ENCODE data around the gene CDK19. TPM values are rescaled to one million over a fixed set of nuclear protein-coding genes. Genes with fewer than 3 reads are reported as not detected.
A peak's percentile ranks its signal among the peaks of the same experiment; 100 is the strongest.

CDK19 gene
- total and polyA plus RNA-seq, 9 of the 15 experiments (the other 6 are each of a cell fraction or from before 2014, with no cell fraction given), result 3.8 to 15.2 (median 7.4) TPM

DNA sequence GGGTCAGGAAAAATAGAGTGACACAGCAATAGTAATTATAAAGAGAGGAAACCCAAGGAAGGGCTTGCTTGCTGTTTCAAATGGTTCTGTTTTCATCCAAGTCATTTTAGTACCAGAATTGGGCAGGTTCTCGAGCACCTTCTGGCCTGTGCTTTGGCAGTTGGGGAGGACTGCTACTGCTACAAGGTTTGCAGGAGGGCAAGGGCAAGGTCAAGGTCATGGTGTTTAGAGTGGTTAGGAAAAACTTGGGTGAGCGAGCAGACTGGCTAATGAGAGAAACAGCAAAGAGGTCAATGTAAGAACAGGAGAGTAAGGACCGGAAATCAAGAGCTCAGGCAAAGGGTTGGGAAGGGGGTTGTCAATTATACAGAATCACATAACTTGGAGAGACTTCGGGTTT lies 164.5 kb downstream of the CDK19 start:
- Histone ChIP-seq H2AFZ (ENCODE audit: low read depth, low read length) (no peak overlapping the region), H3K9me1 (ENCODE audit: control insufficient read depth, insufficient read depth, low read length) (no peaks in the 10 kb centered on the region), H3K4me2 (ENCODE audit: insufficient read depth, low read length) (no peak overlapping the region), H4K20me1 (replicated peaks; ENCODE audit: control insufficient read depth, insufficient read depth, low read length) (no peaks in the 10 kb centered on the region), H3K9me3 (replicated peaks; ENCODE audit: control insufficient read depth, insufficient read depth, low read depth, low read length) (no peaks in the 10 kb centered on the region), H3K4me3 (no peak overlapping the region), H3K4me1 (replicated peaks in 1 of 2; ENCODE audit: control insufficient read depth in 2 of 2, insufficient read depth in 2 of 2, low read length in 2 of 2) (no peaks in the 10 kb centered on the region), H3K27me3 (ENCODE audit: control insufficient read depth in 2 of 2, insufficient read depth in 2 of 2, low read length in 2 of 2) (no peaks in the 10 kb centered on the region), H3K27ac (ENCODE audit: extremely low read depth, low read depth, low read length) (no peak overlapping the region), H3K9ac (ENCODE audit: insufficient read depth in 1 of 2, low read depth in 2 of 2, low read length in 2 of 2) (no peak overlapping the region), H3K79me2 (ENCODE audit: control insufficient read depth, insufficient read depth, low read length) (no peaks in the 10 kb centered on the region), H3K36me3 (ENCODE audit: control insufficient read depth, insufficient read depth, low read length) (no peaks in the 10 kb centered on the region)
- intact Hi-C loops (cut with micrococcal nuclease) (no loop called here), in situ Hi-C loops (cut with MboI) (no loop called here)
- BruUV-seq (replicated peaks), result no TSS peak
- DNase-seq (ENCODE audit: extremely low read depth in 1 of 4, low spot score in 3 of 4) (no peak), ATAC-seq (no peak), FAIRE-seq (no peak)
- WGBS (ENCODE audit: insufficient coverage, low coverage, missing lambda C conversion rate), result 41% methylated on average over 4 of the region's 4 CpGs
- TF ChIP-seq ESRRA (IDR thresholded peaks at IDR 0.05; ENCODE audit: borderline replicate concordance, low read depth) (0 out of 2 replicates have a peak, but pooled peaks have one; percentile 22), ARHGAP35 (IDR thresholded peaks at IDR 0.05; ENCODE audit: partially characterized antibody) (no peak), SP1 (CRISPR knock-in tag; IDR thresholded peaks at IDR 0.05) (no peak)
- TF ChIP-seq, protein P1, sequence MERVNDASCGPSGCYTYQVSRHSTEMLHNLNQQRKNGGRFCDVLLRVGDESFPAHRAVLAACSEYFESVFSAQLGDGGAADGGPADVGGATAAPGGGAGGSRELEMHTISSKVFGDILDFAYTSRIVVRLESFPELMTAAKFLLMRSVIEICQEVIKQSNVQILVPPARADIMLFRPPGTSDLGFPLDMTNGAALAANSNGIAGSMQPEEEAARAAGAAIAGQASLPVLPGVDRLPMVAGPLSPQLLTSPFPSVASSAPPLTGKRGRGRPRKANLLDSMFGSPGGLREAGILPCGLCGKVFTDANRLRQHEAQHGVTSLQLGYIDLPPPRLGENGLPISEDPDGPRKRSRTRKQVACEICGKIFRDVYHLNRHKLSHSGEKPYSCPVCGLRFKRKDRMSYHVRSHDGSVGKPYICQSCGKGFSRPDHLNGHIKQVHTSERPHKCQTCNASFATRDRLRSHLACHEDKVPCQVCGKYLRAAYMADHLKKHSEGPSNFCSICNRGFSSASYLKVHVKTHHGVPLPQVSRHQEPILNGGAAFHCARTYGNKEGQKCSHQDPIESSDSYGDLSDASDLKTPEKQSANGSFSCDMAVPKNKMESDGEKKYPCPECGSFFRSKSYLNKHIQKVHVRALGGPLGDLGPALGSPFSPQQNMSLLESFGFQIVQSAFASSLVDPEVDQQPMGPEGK (CRISPR knock-in tag; IDR thresholded peaks at IDR 0.05; ENCODE audit: borderline replicate concordance), result no peak
- ChIA-PET POLR2A (interaction anchor here (0.6 to 1.3 kb wide), 2 partner anchors 9 to 332 kb away, joined by 3 to 5 read pairs; no protein-coding TSS in a partner anchor), CTCF (ENCODE audit: low intra/inter-chr PET ratio) (no interaction called here)

DNA sequence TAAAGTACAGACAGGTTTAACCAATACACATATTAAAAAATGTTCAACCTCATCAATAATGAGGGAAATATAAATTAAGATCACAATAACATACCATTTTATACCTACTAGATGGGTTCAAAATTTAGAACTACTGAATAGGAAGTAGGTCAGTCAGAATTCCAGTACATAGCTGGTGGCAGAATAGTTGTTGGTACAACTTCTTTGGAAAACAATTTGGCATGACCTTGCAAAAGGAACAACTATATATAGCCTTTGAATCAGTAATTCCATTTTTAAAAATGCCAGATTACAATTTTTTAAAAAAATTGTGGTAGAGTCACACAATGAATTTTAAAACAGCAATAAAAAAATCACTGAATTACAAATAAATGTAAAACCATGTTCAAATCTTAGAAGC lies 165.6 kb downstream of the CDK19 start:
- no peaks in the 10 kb centered on the region for H3K79me2 ChIP-seq (ENCODE audit: control insufficient read depth, insufficient read depth, low read length)
- no peaks in the 10 kb centered on the region for H3K4me1 ChIP-seq (replicated peaks in 1 of 2; ENCODE audit: control insufficient read depth in 2 of 2, insufficient read depth in 2 of 2, low read length in 2 of 2)
- no peaks in the 10 kb centered on the region for H3K9me3 ChIP-seq (replicated peaks; ENCODE audit: control insufficient read depth, insufficient read depth, low read depth, low read length)
- no TSS peak for BruUV-seq (replicated peaks)
- no peak overlapping the region for H3K27ac ChIP-seq (ENCODE audit: extremely low read depth, low read depth, low read length)
- H4K20me1 ChIP-seq (replicated peaks; ENCODE audit: control insufficient read depth, insufficient read depth, low read length), result no peaks in the 10 kb centered on the region
- no peak overlapping the region for H3K4me2 ChIP-seq (ENCODE audit: insufficient read depth, low read length)
- intact Hi-C loops (cut with micrococcal nuclease), result no loop called here
- in situ Hi-C loops (cut with MboI), result no loop called here
- no peak for ATAC-seq
- POLR2A ChIA-PET, result interaction anchor here (0.9 to 1.3 kb wide), 2 partner anchors 10 to 28 kb away, joined by 3 to 5 read pairs; no protein-coding TSS in a partner anchor
- H3K9me1 ChIP-seq (ENCODE audit: control insufficient read depth, insufficient read depth, low read length), result no peaks in the 10 kb centered on the region
- CTCF ChIA-PET (ENCODE audit: low intra/inter-chr PET ratio), result no interaction called here
- H3K36me3 ChIP-seq (ENCODE audit: control insufficient read depth, insufficient read depth, low read length), result no peaks in the 10 kb centered on the region
- no peaks in the 10 kb centered on the region for H3K27me3 ChIP-seq (ENCODE audit: control insufficient read depth in 2 of 2, insufficient read depth in 2 of 2, low read length in 2 of 2)
- FAIRE-seq, result no peak
- no peak overlapping the region for H3K4me3 ChIP-seq
- H2AFZ ChIP-seq (ENCODE audit: low read depth, low read length), result no peak overlapping the region
- DNase-seq (ENCODE audit: extremely low read depth in 1 of 4, low spot score in 3 of 4), result no peak
- no peak overlapping the region for H3K9ac ChIP-seq (ENCODE audit: insufficient read depth in 1 of 2, low read depth in 2 of 2, low read length in 2 of 2)
- TF ChIP-seq ZNF584 (CRISPR knock-in tag; IDR thresholded peaks at IDR 0.05; ENCODE audit: low read depth) (no peak), ATF1 (CRISPR knock-in tag; IDR thresholded peaks at IDR 0.05) (no peak), ATF1 (tag; IDR thresholded peaks at IDR 0.05) (no peak), MYNN (IDR thresholded peaks at IDR 0.05) (no peak), MYNN (CRISPR knock-in tag; IDR thresholded peaks at IDR 0.05) (no peak), SMAD3 (CRISPR knock-in tag; conservative IDR thresholded peaks at IDR 0.05) (no peak), CXXC5 (CRISPR knock-in tag; IDR thresholded peaks at IDR 0.05) (no peak), ZNF699 (CRISPR knock-in tag; IDR thresholded peaks at IDR 0.05; ENCODE audit: insufficient replicate concordance) (no peak), HLTF (IDR thresholded peaks at IDR 0.05) (no peak), MTF1 (CRISPR knock-in tag; IDR thresholded peaks at IDR 0.05; ENCODE audit: borderline replicate concordance) (no peak)
- TF ChIP-seq, protein P2, sequence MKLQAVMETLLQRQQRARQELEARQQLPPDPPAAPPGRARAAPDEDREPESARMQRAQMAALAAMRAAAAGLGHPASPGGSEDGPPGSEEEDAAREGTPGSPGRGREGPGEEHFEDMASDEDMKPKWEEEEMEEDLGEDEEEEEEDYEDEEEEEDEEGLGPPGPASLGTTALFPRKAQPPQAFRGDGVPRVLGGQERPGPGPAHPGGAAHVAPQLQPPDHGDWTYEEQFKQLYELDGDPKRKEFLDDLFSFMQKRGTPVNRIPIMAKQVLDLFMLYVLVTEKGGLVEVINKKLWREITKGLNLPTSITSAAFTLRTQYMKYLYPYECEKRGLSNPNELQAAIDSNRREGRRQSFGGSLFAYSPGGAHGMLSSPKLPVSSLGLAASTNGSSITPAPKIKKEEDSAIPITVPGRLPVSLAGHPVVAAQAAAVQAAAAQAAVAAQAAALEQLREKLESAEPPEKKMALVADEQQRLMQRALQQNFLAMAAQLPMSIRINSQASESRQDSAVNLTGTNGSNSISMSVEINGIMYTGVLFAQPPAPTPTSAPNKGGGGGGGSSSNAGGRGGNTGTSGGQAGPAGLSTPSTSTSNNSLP (IDR thresholded peaks at IDR 0.05; ENCODE audit: borderline replicate concordance, low read depth, low read length), result no peak

Measured in K562 (cell line).